Fibroblast of lung (primary cell): ENCODE data around the gene GTF2H1. TPM values are rescaled to one million over a fixed set of nuclear protein-coding genes. Genes with fewer than 3 reads are reported as not detected.

Source experiments
- DNase-seq, 2 donors: peaks; one replicate each; pipeline versions ENCODE4 v3.0.0 to v3.0.0-alpha.2; 2010; ENCODE audit warnings: low read depth in 2 of 2
- H2AFZ ChIP-seq: 2 replicates; pipeline ENCODE4 v1.5.1; 2012; ENCODE audit warnings: low read length, control low read depth, inconsistent platforms
- H3K27ac ChIP-seq: 2 replicates; pipeline ENCODE4 v1.5.1; 2011; ENCODE audit warnings: low read length, control low read depth; ENCODE audit not compliant: insufficient read depth
- H3K27me3 ChIP-seq: 2 replicates; pipeline ENCODE4 v1.5.1; 2011; ENCODE audit warnings: mild to moderate bottlenecking, low read length; ENCODE audit not compliant: control insufficient read depth, insufficient read depth
- H3K36me3 ChIP-seq: 2 replicates; pipeline ENCODE4 v1.5.1; 2011; ENCODE audit warnings: low read length; ENCODE audit not compliant: control insufficient read depth, insufficient read depth
- H3K4me1 ChIP-seq: 2 replicates; pipeline ENCODE4 v1.5.1; 2011; ENCODE audit warnings: low read length; ENCODE audit not compliant: control insufficient read depth, insufficient read depth; ENCODE audit errors: extremely low read depth
- H3K4me2 ChIP-seq: 2 replicates; pipeline ENCODE4 v1.5.1; 2011; ENCODE audit warnings: low read length, control low read depth; ENCODE audit not compliant: insufficient read depth; ENCODE audit errors: extremely low read depth
- H3K4me3 ChIP-seq, 4 experiments: fragments of 200-600 bp in 1 of 4; sonication (generic) in 1 of 4; replicated peaks in 1 of 4; 2 replicates each; pipeline ENCODE4 v1.5.1; 2011 to 2016; ENCODE audit warnings: low read length in 4 of 4, low read depth in 3 of 4, mild to moderate bottlenecking in 3 of 4, control low read depth in 2 of 4, inconsistent platforms in 1 of 4, mixed read lengths in 1 of 4; ENCODE audit not compliant: insufficient read depth in 1 of 4; ENCODE audit errors: control extremely low read depth in 1 of 4
- H3K79me2 ChIP-seq: 2 replicates; pipeline ENCODE4 v1.5.1; 2012; ENCODE audit warnings: mild to moderate bottlenecking, low read length, inconsistent platforms; ENCODE audit not compliant: control insufficient read depth, insufficient read depth
- H3K9ac ChIP-seq: 2 replicates; pipeline ENCODE4 v1.5.1; 2011; ENCODE audit warnings: mild to moderate bottlenecking, low read length, control low read depth; ENCODE audit not compliant: insufficient read depth
- H3K9me3 ChIP-seq: 2 replicates; pipeline ENCODE4 v1.5.1; 2012; ENCODE audit warnings: low read depth, low read length; ENCODE audit not compliant: control insufficient read depth, insufficient read depth
- H4K20me1 ChIP-seq: 2 replicates; pipeline ENCODE4 v1.5.1; 2011; ENCODE audit warnings: low read length; ENCODE audit not compliant: control insufficient read depth, insufficient read depth; ENCODE audit errors: extremely low read depth
- EZH2 ChIP-seq: IDR thresholded peaks from 2 replicates; pipeline ENCODE4 v1.5.1; 2012; ENCODE audit warnings: low read length, control low read depth, mild to moderate bottlenecking; ENCODE audit errors: missing control alignments
- polyA plus RNA-seq, 2 donors: library from polyadenylated mRNA; depleted of rRNA in 1 of 2; stranded (reverse) in 1 of 2; unstranded in 1 of 2; fragments of >200 nt; gene quantifications; 2 replicates each; pipeline ENCODE4 v1.2.1, GENCODE V29; 2011 to 2012; ENCODE audit warnings: missing spikeins in 1 of 2
- total RNA-seq: library from RNA; depleted of rRNA; stranded (reverse); fragments of >200 nt; gene quantifications from 2 replicates; pipeline ENCODE4 v1.2.1, GENCODE V29; 2014
- TF ChIP-seq, protein P1 (sequence below), 2 donors: IDR thresholded peaks in 1 of 2; conservative IDR thresholded peaks in 1 of 2; 1 replicate in 1 of 2; 2 replicates in 1 of 2; pipeline ENCODE4 v1.5.1; 2011 to 2012; ENCODE audit warnings: low read length in 2 of 2, control low read depth in 1 of 2, inconsistent platforms in 1 of 2, low read depth in 1 of 2, mild to moderate bottlenecking in 1 of 2

The GTF2H1 gene
- total and polyA plus RNA-seq, 2 donors (not counting 1 experiment from before 2014, with no cell fraction given): 56.1 to 63.6 TPM

DNA sequence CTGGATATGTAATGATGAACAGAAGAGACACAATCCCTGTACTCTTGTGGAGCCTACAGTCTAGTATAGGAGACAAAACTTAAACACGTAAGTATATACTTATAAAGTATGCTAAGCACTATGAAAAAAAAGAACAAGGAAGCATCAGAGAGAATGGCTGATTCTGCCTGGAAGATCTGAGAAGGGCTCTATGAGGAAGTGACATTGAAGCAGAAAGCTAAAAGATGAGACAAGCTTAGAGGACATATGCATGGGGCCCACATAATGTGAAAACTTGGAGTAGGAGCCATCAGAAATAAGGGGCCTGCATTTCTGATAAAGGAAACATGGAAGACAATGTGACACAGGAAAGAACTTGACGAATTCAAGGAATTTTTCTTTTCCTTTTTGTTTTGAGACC is 39.7 kb upstream of the GTF2H1 start:
- H3K4me1 ChIP-seq: no peaks in the 10 kb centered on the region
- H3K9ac ChIP-seq: no peak overlapping the region
- H3K4me3 ChIP-seq: no peak overlapping the region
- peaks cover 2% of the 10 kb centered on the region for H3K36me3 ChIP-seq
- H3K9me3 ChIP-seq: no peaks in the 10 kb centered on the region
- no peaks in the 10 kb centered on the region for H3K27me3 ChIP-seq
- H3K79me2 ChIP-seq: no peaks in the 10 kb centered on the region
- no peak overlapping the region for H3K4me2 ChIP-seq
- no peak overlapping the region for H3K27ac ChIP-seq
- TF ChIP-seq, protein P1, sequence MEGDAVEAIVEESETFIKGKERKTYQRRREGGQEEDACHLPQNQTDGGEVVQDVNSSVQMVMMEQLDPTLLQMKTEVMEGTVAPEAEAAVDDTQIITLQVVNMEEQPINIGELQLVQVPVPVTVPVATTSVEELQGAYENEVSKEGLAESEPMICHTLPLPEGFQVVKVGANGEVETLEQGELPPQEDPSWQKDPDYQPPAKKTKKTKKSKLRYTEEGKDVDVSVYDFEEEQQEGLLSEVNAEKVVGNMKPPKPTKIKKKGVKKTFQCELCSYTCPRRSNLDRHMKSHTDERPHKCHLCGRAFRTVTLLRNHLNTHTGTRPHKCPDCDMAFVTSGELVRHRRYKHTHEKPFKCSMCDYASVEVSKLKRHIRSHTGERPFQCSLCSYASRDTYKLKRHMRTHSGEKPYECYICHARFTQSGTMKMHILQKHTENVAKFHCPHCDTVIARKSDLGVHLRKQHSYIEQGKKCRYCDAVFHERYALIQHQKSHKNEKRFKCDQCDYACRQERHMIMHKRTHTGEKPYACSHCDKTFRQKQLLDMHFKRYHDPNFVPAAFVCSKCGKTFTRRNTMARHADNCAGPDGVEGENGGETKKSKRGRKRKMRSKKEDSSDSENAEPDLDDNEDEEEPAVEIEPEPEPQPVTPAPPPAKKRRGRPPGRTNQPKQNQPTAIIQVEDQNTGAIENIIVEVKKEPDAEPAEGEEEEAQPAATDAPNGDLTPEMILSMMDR (conservative IDR thresholded peaks at IDR 0.05 in 1 of 2, IDR thresholded peaks at IDR 0.05 in 1 of 2; ENCODE audit: low read depth in 1 of 2, low read length in 2 of 2): no peak
- TF ChIP-seq EZH2: no peak
- no peak overlapping the region for H2AFZ ChIP-seq
- DNase-seq: no peak
- H4K20me1 ChIP-seq: no peaks in the 10 kb centered on the region

DNA sequence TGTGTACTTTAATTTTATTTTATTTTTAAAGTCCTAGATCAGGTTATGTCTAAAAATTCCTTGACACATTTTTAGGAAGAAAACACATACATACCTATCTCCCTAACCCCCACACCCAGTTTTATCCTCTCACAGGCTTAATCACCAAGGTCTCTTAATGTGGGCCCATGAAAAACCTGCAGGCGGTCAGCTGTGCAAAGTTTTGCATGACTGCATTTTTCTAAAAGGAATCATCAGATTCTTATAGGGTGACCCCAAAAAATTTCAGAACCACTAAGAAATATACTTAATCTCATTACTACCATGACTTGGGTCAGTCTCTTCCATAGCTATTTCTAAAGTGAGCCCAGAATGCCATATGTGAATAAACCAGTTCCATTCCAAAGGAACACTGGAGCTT is 36.5 kb upstream of the GTF2H1 start:
- Histone ChIP-seq H3K9me3 (no peaks in the 10 kb centered on the region), H3K36me3 (peaks cover 3% of the 10 kb centered on the region), H2AFZ (no peak overlapping the region), H3K4me1 (no peaks in the 10 kb centered on the region), H3K4me2 (no peak overlapping the region), H3K79me2 (no peaks in the 10 kb centered on the region), H3K27me3 (no peaks in the 10 kb centered on the region), H4K20me1 (no peaks in the 10 kb centered on the region), H3K4me3 (no peak overlapping the region), H3K9ac (no peak overlapping the region), H3K27ac (no peak overlapping the region)
- no peak for TF ChIP-seq EZH2
- TF ChIP-seq, protein P1 (conservative IDR thresholded peaks at IDR 0.05 in 1 of 2, IDR thresholded peaks at IDR 0.05 in 1 of 2; ENCODE audit: low read depth in 1 of 2, low read length in 2 of 2): no peak
- DNase-seq: peak in 1 of 2 donors; percentile 5

DNA sequence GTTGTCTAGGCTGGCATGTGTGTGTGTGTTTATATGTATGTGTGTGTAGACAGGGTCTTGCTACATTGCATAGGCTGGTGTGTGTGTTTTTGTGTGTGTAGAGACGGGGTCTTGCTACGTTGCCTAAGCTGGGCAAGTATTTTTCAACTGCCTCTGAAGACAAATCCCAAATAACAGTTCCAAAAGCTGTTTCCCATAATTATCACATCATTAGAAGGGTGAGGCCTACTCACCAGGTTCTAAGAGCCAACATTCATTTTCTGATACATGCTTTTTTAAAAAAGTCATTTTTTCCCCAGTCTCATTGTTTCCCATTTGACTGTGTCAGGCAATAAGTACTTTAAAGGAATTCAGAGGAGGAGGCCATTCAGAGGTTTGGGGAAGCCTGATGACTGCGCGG is 33.5 kb upstream of the GTF2H1 start:
- Histone ChIP-seq H3K27me3 (no peaks in the 10 kb centered on the region), H3K27ac (no peak overlapping the region), H3K4me3 (no peak overlapping the region), H3K4me1 (no peaks in the 10 kb centered on the region), H3K36me3 (peaks cover 5% of the 10 kb centered on the region), H3K9ac (no peak overlapping the region), H3K79me2 (no peaks in the 10 kb centered on the region), H3K4me2 (no peak overlapping the region), H2AFZ (no peak overlapping the region), H4K20me1 (no peaks in the 10 kb centered on the region), H3K9me3 (no peaks in the 10 kb centered on the region)
- no peak for DNase-seq
- TF ChIP-seq, protein P1 (conservative IDR thresholded peaks at IDR 0.05 in 1 of 2, IDR thresholded peaks at IDR 0.05 in 1 of 2; ENCODE audit: low read depth in 1 of 2, low read length in 2 of 2): no peak
- no peak for TF ChIP-seq EZH2
